Activated CD4-positive, alpha-beta T cell treated with anti-CD3 and anti-CD28 coated beads for 4 hours (primary cell): ENCODE measurements around the gene HDAC5.
"Not testable (repeated sequence)": the region's sequence is repeated elsewhere in the genome, so short reads cannot be mapped to it uniquely, and the experiment has no call there.

ENCODE experiments used
- DNase-seq, 2 donors: peaks; one replicate each; pipeline ENCODE4 v3.0.0-alpha.2; 2020

Gene HDAC5

GRCh38 chr17:44132275-44132821 lies 8.9 kb upstream of the HDAC5 start:
- no peak for DNase-seq

- not testable (repeated sequence) for DNase-seq
Observed at GRCh38 chr17:44131372-44131771, 7.9 kb upstream of the HDAC5 start.

DNA sequence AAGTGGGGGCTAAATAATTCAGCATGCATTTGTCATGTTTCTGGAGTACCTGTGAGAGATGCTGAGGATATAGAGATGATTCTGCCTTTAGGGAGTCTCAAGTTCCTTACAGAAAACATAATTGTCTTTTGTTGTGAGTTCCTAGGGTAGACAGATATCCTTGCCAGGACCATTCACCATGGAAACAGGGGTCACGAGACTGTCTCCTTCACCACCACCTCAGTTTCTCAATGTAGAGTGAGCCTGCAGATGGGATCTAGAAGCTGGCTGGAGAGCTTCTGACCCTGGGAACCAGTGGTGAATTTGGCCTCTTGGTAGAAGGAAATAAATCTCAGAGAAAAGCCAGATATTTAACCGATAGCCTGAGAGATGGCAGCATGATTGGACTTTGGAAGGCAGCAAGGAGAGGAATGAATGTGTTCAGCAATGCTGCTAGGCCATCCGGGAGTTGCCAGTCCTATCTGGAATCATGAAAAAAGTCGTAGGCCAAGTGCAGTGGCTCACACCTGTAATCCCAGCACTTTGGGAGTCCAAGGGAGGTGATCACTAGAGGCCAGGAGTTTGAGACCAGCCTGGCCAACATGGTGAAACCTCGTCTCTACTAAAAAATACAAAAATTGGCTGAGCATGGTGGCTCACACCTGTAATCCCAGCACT lies 7.4 kb upstream of the HDAC5 start:
- no peak for DNase-seq

DNA sequence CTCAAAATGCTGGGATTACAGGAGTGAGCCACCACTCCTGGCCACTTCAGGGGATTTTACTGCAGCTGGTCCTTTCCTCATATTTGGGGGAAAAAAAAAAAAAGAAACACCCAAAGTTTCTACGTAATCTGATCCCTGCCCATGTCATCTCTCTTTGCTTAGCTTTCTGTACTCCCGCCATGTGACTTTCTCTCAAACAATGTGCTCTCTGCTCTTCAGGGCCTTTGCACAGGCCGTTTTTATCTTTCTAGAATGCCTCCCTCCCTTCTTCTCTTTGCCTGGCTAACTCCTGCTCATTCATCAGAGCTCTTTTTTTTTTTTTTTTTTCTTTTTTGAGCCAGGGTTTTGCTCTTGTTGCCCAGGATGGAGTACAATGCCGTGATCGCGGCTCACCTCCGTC lies 4.9 kb upstream of the HDAC5 start:
- no peak for DNase-seq

- DNase-seq, result no peak
Observed at GRCh38 chr17:44124118-44124438, 637 bp upstream of the HDAC5 start.

- peak in 1 of 2 donors; percentile 32 for DNase-seq
Observed at GRCh38 chr17:44122816-44123355, 555 bp downstream of the HDAC5 start.

DNA sequence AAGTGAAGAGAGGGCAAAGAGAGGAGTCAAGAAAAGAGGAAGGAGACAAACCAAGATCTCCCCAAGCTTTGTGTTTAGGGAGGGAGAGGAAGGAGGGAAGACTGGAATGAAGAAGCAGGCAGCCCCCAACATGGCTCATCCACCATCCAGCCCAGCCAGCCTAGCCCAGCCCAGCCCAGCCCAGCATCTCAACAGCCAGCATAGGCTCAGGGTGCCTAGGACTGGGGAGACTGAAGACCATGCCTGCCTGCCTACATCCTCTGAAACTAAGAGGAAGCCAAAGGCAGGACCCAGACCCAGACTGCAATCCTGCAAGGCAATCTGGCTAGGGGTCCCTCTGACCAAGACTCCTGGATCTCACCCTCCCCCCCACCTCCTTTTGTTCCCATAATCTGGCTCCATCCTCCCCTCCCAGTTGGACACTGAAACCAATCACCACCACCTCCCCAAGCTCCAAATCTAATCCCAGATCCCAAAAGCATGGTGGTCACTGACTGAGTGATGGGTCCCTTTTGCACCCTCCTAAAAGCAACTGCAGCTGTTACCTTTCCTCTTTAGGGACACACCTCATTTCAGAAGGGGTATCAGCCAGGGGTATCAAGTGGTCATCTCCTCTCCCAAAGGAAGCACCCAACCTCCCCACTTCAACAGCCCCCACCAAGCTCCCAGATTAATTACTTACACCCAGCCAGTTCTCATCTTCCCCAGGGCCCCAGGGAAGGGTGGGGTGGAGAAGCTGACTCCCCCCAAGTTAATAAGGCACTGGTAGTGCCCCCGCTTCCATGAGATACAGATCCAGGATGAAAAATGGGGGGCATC lies 1.2 kb downstream of the HDAC5 start:
- DNase-seq, result no peak

DNA sequence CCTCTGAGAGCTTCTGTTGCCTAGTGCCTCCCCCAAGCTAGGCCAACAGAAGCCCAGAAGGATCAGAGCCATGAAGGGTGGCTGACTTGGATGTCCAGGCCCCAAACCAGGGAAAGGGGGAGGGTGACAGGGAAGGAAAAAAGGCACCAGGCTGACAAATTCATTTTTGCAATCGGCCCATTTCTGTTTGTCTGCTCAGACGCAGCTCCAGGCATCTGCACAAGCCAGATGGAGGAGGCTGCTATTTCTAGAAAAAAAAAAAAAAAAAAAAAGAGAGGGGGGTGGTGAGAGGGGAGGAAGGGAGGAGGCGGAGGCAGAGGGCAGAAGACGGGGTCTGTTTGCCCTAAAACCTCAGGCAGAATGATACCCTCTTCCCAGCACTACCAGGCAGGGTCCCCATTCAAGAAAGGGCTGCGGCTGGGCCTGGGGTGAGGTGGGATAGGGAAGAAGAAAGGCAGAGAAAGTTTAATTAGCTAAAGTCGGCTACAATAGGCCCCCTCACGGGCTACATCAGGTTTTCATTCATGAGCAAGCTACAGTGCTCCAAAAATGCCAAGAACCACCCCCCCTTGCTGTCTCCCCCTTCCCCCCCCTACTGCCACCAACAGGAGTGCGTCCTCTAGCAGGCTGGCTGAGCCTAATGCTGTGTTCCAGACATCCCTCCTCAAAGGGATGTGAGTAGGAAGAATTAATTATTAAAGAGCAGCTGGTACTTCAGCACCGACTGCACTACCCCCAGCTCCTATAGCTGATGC lies 2.4 kb downstream of the HDAC5 start:
- no peak for DNase-seq

- not testable (repeated sequence) for DNase-seq
Observed at GRCh38 chr17:44120281-44120680, 3.2 kb downstream of the HDAC5 start.

DNA sequence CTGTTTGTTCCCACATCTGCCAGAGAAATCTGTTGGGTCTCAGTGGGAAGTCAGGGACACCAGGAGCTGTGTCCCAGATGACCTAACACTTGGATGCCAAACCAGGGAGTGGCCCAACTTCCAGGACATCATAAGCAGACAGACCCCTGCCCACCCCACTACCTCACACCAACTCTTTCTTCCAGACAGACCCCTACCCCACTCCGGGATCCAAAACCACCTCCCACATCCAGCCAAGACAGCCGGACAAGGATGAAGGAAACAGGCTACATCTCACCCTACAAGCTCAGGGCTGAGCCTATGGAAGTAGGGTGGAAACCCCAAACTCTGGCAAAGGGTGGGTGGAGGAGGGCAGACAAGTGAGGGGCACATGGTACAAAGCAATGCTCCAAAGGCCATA lies 3.6 kb downstream of the HDAC5 start:
- no peak for DNase-seq

- DNase-seq, result no peak
Observed at GRCh38 chr17:44119062-44119461, 4.4 kb downstream of the HDAC5 start.

DNA sequence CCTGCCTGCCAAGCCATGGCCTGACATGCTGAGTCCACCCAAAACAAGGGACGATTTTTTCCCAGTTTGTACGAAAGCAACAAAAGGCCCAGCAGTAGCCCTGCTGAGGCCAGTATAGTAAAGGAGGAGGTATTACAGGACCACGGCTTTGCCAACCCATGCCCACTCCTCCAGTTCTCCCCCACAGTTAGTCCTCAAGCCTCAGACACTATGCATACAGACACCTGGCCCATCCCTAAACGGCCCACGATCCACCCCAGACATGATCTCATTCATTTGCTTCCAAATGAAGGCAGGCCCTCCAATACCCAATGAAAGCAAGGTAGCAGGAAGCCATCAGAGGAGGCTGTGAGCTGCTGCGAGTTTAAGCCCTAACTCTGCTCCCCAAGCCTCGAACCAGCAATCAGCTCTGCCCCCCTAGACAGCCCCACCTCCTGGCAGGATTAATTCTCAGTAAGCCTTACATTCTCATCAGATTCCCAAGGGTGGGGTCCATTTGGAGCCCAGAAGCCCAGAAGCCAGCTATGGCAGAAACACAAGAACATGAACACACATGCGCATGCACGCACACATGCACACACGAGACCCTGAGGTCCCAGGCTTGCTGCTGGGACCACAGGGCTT lies 4.9 kb downstream of the HDAC5 start:
- DNase-seq, result no peak

DNA sequence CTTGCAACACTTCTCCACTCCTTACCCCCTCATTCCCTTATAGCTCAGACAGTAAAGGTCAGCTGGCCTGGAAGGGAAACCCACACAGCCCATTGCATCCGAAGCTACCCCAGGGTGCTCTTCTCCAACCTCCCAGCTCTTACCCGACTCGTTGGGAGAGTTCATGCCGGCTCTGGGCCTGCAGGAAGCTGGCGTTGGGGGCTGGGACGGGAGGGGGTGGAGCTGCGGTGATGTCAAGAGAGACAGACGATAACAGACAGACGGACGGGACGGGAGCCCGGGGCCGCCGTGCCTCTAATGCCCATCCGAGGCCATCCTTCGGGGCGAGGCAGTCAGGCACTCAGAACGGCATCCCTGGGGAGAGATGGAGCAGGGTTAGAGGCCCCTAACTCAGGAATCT lies 6.1 kb downstream of the HDAC5 start:
- no peak for DNase-seq

DNA sequence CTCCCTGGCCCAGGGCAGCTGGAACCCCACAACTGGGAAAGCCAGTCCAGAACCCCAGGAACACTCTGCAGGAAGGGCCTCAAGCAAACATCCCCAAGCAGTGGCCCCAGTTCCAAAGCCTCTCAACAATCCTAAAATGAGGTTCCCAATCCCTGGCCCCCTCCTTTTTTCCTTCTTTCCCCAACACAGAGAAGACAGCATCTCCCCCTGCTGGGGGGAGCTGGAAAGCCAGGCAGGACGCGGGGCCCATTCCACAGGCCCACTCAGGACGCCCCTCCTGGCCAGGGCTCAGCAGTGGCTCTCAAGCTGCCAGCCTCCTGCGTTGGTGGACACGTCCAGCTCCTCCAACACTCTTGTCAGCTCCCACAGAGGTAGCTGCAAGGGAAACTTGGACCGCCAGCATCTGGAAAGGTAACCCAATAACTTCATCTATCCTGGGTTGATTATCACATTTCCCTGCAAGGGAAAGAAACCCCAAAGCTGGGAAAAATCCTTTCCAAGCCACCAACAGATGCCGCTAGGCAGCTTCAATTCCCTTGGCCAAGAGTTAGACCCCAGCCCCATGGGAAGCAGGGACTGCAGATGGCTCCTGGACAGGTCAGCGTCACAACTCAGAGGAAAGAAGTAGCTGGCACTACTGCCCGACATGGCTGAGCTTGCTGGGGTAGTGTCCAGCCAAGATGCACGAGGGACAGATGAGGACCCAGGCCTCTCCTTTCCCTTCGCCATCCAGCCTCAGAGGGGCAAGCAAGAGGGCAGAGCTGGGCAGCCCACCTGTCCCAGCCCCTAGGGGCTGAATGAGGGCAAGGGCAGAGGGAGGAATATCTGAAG lies 7.6 kb downstream of the HDAC5 start:
- no peak for DNase-seq

- DNase-seq, result no peak
Observed at GRCh38 chr17:44113868-44114840, 9.3 kb downstream of the HDAC5 start.

GRCh38 chr17:44113382-44113781 lies 10.1 kb downstream of the HDAC5 start:
- no peak for DNase-seq

- no peak for DNase-seq
Observed at GRCh38 chr17:44112284-44113280, 10.9 kb downstream of the HDAC5 start.

DNA sequence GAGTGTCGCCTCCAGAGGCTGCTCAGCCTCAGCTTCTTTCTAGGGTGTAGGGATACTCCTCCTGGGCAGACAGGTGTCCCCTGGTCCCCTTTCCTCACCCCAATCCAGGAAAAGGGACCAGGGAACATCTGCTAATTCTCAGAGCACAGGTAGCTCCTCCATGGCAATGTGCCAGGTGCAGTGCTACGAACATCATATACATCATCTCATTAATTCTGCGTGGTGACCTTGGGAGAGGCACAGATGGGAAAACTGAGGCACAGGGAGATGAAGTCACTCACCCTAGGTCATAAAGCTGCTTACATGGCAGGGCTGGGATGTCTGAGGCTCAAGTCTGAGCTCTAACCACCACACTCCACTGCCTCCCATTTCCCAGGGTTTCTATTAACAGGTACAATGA lies 11.7 kb downstream of the HDAC5 start:
- DNase-seq, result no peak
